Stimulated activated CD4-positive, alpha-beta T cell treated with anti-CD3 and anti-CD28 coated beads, Interleukin-4, amount 100 ng/mL, for 1 hour (primary cell): Measurements from ENCODE around the gene SKI.
"Not testable (repeated sequence)": the region's sequence is repeated elsewhere in the genome, so short reads cannot be mapped to it uniquely, and the experiment has no call there.

Experiments
- DNase-seq: peaks from one replicate; pipeline ENCODE4 v3.0.0-alpha.2; 2020

The SKI gene

DNA sequence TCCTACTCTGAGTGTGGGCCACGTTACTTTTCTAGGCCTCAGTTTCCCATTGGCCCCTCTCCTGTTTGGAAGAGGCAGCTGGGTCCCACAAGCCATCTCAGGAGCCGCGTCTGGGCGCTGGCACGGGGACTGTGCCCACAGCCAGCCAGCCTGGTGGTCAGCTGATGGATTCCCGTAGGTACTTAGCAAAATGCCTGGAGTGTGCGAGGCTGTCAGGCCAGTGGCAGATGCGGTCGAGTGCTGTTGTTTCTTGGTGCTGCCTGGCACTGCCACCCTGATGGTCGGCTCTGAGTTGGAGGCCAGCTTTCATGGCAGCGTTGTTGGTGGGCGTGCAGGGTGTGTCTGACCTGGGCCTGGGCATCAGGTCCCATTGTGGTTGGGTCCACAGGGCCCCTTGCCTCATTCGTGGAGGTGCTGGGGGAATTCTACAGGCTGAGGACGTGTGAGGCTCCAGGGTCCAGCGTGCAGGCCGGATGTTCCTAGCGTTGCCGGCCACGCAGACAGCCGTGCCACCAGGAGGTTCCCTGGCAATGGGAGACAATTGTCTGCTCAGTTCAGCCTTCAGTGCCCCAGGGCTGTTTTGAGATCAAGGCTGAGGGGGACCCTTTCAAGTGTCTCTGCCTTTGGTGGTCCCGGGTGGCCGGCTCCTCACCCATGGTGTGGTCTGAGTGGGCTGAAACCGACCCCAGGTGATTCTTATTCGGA, 20.9 kb downstream of the SKI start:
- DNase-seq = no peak

DNA sequence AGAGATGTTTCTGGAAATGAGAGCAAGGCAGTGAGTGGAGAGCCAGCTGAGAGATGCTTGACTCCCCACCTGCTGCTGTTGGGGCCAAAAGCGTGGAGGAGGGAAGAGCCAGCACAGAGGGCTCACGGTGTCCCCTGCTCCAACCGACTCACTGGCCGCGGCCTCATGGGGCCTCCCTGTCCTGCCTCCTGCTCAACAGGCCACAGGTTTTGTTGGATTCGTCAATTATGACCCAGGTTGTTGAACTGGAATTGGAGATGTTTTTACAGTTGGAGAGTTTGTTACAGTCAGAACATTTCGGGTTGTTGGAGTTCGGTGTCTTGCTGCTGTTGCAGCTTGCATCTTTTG, 21.4 kb downstream of the SKI start:
- DNase-seq = no peak

DNA sequence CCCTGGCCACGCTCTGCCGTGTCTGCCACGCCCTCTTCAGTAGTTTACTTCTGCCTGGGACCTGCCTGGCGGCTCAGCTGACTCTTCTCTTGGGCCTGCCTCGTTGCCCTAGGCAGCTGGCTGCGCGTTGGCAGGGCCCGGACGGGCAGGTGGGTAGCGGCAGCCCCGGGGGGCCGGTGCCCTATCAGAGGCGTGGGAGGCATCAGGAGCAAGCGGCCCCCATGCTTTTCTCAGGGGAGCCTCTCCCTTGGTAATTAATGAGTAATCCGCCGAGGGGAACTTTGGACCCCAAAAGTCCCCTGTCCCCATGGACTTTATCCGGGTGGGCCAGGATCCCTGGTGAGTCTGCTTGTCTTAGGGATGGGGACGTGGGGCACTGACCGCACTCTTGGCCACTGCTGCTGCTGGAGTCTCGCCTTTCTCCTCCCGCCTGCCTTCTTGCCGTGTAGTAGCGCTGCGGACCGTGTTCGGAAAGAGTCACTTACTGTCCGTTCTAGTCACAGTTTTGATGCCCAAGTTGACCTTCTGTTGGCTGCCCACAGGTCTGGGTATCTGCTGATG, 22.7 kb downstream of the SKI start:
- no peak for DNase-seq

DNA sequence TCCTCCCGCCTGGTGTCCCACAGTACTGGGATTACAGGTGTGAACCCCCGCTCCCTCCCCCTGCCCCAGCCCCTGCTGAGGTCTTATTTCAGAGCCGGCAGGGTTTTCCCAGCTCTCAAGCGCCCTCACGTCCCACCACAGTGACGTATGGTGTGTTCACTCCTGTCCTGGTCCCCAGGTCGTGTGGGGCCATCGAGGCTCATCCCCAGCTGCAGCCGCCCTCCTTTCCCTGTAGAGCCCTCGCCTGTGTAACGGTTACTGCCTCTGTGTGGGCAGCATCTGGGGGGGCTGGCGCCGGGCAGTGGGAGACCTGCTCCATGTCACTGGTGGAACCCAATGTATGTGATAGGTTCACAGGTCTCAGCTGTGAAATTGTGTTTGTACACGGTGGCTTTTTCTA, 23.2 kb downstream of the SKI start:
- no peak for DNase-seq

DNA sequence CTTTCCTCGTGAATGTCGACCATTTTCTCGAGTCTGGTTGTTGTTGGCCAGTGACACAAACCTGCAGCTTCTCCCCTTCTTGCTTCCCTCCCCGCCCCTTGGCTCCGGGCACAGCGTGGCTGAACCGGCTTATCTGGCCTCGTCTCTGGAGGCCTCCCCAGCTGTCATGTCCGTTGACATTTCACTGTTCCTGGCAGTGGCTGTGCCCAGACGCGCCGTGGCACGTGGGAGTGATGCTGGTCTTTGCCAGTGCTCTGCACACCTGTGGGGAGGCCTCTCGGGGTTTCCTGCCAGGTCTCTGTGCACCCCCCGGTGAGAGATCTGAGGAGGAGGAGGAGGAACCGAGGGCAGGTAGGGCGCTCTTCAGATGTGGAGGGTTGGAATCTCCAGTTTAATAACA, 23.7 kb downstream of the SKI start:
- no peak for DNase-seq

DNA sequence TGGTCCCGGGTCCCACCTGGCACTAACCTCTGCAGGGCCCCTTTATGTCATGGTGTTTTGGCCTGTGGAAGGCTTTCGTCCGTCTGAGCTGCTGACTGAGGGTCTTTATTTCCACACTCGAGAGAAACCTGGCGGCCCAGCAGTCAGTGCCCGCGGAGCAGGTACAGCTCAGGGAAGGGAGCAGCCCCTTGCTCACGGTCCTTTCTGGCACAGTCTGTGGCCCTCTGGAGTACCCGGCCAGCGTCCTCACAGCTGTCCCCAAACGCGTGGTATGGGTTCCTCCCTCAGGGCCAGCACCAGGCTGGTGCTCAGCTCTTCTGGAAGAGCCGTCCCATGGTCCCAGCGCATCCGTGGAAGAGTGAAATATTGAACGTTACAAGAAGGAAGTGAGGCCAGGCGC, 24.3 kb downstream of the SKI start:
- DNase-seq = no peak

DNA sequence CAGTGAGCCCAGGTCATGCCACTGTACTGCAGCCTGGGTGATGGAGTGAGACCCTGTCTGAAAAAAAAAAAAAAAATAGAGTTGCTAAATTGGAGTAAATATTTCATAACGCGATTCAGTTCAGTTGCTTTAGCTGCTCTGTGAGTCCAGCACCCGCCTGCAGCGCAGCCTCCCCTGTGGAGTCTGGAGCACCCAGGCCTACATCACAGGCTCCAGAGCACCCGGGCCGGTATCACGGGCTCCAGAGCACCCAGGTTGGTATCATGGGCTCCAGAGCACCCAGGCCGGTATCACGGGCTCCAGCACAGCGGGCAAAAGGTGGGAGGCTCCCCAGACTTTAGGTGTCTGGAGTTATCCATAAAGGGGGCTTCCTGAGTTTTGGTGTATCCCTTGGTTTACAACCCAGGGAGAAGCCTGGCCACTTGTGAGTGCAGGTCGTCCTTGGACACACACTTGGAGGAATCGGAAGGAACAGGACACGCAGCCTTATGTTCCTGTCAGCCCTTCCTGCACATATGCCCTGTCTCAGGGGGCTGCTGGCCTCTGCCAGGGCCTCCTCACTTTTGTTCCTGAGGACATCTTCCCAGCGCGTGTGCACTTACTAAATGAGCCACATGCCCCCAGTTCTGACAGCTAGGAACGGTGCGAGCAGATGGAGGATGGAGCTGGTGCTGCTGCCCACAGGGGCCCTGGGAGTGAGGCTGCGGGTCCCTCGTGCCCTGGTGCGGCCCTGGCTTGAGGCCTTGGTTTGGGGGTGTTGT, 25.1 kb downstream of the SKI start:
- DNase-seq = no peak

DNA sequence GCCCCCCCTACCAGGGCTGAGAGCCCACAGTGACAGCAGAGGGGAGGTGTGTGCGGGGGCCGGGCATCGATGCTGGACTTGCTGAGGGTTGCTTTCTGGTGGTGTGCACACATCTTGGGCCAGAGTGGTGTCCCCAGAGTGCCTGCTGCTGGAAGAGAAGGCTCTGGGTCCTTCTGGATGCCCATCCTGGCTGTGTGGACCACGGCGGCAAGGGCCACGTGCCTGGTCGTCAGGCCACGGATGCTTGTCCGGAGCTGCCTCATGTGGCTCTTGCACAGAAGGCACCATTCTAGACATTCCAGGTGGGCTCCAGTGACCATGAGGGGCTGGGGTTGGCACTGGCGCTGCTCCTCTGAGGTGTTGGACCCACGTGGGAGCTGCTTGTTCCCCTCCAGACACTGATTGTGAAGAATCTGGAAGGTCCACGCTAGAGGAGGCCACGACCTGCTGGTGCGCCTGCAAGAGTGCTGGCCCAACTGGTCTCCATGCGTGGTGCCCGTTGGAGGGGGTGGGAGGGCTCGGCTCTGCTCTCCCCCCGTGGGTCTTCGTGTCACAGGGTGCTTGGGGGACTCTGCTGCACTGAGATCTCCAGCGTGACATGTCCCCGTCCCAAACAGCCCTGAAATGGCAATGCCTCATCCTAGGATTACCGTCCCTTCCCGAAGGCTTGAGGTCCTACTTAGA, 25.8 kb downstream of the SKI start:
- DNase-seq = no peak

DNA sequence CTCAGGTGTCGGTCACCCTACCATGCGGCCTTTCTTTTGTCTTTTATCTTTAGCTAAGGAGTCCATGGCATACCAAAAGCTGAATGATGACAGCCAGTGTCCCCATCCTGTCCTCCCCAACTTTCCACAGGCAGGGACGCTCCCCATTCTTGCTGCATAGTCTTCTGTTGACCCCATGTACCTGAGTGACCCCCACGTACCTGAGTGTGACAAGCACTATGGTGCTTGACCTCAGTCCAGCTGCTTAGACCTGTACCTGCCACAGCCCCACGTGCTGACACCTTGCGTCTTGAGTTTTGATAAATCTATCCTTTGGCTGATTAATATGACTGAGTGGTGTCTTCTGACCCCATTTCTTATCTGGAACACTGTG, 26.9 kb downstream of the SKI start:
- DNase-seq = no peak

DNA sequence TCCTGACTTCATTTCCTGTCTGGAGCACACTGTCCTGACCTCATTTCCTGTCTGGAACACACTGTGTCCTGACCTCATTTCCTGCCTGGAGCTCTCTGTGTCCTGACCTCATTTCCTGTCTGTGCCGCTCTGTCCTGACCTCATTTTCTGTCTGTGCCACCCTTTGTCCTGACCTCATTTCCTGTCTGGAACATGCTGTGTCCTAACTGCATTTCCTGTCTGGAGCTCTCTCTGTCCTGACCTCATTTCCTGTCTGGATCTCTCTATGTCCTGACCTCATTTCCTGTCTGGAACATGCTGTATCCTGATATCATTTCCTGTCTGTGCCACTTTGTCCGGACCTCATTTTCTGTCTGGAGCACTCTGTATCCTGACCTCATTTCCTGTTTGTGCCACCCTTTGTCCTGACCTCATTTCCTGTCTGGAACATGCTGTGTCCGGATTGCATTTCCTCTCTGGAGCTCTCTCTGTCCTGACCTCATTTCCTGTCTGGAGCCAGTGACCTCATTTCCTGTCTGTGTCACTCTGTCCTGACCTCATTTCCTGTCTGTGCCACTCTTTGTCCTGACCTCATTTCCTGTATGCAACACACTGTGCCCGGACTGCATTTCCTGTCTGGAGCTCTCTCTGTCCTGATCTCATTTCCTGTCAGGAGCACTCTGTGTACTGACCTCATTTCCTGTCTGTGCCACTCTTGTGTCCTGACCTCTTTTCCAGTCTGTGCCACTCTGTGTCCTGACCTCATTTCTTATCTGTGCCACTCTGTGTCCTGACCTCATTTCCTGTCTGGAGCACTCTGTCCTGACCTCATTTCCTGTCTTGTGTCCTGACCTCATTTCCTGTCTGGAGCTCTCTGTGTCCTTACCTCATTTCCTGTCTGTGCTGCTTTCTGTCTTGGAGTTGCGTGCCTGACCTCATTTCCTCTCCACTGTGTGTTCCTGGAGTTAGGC, 27.6 kb downstream of the SKI start:
- DNase-seq = peak; percentile 49

DNA sequence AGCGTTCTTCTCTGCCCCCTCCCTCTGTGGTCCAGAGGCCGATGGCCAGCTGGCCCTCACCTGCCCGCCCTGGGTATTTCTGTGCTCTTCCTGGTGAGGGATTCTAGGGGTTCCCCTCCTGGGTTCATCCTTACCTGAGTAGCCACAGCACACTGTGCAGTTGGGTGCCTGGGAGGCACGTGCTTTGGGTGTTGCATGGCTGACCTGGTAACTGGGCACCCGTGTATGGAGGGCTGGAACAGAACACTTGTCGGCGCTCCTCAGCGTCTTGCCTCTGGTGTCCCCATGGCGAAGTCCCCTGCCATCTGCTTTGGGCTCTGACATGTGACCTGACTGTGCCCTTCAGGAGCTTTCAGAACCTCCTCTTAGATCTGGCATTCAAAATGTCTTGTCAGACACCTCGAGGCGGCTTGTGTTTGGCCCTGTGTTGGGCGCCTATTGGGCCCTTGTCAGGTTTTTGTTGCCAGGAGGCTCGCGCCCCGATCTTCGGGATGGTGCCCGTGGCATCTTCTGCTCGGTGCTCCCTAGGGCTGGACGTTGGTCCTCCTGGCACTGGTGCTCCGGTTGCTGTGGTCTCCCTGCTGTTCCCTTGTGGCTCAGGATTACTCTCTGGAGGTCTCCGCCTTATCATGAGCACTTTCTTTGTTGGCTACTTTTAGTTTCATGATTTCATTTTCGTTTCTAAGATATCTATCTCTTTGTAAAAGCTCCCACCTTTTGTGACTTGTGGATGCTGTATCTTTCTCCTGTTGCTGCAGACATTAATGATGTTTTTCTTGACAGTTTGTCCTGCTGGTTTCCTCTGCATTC, 28.5 kb downstream of the SKI start:
- no peak for DNase-seq

DNA sequence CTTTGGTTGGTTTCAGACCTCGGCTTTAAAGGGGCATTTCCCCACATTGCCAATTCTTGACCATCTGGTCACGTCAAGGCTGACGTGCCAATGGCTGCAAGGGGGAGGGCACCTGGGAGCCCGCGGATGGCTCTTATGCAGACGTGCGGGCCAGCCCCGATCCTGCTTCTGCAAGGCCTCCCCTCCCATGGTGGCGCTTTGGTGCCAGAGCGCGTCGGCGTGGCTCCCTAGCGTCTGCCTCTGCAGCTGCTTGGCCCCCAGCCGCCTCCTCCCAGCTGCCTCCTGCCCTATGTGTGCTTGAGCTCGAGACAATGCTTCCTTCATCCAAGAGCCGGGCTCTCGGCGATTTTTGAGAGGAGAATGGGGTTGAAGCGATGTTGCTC, 29.1 kb downstream of the SKI start:
- DNase-seq = no peak

DNA sequence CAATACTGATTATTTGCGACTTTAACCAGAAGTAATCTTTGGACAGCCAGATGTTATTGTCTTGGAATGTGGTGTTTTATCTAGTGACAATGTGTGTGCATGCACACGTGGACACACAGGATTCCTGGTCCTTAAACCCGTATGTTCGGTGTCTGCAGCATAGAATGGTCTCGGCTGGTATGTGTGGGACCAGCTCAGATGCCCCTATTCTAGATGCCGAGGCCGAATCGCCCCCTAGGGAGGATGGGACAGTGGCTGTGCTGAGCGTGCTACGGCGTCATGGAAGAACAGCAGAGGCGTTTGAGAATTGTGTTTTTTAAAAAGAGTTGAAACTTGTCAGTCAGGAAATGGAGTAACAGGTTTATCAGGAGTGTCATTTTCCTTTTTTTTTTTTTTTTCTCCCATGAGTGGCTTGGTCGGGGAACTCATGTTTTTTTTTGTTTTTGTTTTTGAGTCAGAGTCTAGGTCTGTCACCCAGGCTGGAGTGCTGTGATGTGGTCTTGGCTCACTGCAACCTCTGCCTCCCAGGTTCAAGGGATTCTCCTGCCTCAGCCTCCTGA, 30.1 kb downstream of the SKI start:
- DNase-seq = no peak

DNA sequence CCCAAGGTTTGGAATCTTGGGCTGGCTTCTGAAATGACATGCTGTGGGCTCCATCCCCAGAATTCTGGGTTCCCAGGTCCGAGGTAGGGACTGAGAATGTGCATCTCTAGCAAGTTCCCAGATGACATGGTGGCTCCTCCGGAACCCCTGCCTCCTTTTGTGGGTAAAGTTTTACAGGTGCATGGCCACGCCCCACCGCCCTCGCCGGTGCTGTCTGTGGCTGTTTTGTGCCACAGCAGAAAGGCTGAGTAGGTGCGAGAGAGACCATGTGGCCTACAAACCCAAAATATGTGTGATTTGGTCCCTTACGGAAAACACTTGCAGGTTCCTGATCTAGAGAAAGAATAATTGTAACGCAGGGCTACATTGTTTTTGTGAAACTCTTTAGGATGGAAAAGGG, 30.9 kb downstream of the SKI start:
- DNase-seq = peak; percentile 65

DNA sequence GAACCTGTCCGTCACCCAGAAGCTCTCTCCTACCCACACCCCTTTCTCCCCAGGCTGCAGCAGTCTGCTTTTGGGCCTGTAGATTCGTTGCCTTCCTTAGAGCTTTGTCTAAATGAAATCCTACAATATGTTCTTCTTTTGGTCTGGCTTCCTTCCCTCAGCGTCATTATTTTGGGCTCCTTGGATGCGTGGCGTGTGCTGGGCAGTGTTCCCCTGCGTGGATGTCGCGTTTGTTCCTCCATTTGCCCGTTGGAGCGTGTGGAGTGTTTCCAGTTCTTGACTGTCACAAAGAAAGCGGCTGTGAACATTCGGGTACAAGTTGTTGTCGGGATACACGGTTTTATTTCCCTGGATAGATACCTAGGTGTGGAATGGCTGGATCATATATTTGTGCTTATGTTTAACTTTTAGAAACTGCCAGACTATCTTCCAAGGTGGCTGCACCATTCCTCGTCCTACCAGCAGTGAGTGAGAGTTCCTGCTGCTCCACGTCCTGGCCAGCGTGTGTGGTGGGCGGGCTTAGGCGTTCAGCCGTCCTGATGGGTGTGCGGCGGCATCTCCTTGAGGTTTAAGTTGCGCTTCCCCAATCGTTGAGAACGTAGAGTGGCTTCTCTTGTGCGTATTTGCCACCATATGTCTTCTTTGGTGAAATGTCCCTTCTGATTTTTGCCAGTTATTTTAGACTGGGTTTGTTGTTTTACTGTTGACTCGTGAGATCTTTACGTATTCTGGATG, 31.7 kb downstream of the SKI start:
- no peak for DNase-seq

DNA sequence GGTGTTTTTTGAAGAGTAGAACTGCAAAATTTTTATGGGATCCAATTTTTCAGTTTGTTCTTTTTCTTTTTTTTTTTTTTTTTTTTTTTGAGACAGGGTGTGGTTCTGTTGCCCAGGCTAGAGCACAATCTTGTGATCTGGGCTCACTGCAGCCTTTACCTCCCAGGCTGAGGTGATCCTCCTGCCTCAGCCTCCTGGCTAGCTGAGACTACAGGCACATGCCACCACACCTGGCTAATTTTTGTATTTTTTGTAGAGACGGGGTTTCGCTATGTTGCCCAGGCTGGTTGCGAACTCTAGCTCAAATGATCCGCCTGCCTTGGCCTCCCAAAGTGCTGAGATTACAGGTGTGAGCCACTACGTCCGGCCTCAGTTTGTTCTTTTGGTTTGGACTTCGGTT, 32.4 kb downstream of the SKI start:
- DNase-seq = not testable (repeated sequence)

DNA sequence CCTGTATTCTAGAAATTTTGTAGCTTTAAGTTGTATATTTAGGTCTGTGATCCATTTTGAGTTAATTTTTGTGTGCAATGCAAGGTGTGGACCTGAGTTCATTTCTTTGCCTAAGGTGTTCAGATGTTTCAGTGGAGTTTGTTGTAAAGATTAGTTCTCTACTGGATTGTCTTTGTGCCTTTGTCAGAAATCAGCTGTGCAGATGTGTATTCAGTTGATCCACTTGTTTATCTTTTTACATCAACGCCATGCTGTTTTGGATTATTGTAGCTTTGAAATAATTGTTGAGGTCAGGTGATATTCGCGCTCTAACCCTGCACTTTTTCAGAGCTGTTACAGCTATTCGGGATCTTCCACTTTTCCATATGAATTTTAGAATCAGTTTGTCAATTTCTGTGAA, 32.8 kb downstream of the SKI start:
- no peak for DNase-seq

DNA sequence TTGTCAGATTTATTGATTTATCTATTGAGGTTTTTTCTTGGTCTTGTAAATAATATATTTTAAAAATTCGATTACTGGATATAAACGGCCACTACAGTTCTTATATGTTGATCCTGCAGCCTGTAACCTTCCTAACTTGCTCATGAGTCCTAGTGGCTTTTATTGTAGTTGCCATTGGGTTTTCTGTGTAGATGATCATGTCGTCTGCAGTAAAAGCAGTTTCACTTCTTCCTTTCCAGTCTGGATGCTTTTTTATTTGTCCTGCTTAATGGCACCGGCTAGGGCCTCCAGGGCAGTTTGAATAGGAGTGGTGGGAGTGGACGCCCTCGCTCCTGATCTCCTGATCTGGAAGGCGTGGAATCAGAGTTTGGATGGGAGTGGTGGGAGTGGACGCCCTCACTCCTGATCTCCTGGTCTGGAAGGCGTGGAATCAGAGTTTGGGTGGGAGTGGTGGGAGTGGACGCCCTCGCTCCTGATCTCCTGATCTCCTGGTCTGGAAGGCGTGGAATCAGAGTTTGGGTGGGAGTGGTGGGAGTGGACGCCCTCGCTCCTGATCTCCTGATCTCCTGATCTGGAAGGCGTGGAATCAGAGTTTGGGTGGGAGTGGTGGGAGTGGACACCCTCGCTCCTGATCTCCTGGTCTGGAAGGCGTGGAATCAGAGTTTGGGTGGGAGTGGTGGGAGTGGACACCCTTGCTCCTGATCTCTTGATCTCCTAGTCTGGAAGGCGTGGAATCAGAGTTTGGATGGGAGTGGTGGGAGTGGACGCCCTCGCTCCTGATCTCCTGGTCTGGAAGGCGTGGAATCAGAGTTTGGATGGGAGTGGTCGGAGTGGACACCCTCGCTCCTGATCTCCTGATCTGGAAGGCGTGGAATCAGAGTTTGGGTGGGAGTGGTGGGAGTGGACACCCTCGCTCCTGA, 33.6 kb downstream of the SKI start:
- not testable (repeated sequence) for DNase-seq

DNA sequence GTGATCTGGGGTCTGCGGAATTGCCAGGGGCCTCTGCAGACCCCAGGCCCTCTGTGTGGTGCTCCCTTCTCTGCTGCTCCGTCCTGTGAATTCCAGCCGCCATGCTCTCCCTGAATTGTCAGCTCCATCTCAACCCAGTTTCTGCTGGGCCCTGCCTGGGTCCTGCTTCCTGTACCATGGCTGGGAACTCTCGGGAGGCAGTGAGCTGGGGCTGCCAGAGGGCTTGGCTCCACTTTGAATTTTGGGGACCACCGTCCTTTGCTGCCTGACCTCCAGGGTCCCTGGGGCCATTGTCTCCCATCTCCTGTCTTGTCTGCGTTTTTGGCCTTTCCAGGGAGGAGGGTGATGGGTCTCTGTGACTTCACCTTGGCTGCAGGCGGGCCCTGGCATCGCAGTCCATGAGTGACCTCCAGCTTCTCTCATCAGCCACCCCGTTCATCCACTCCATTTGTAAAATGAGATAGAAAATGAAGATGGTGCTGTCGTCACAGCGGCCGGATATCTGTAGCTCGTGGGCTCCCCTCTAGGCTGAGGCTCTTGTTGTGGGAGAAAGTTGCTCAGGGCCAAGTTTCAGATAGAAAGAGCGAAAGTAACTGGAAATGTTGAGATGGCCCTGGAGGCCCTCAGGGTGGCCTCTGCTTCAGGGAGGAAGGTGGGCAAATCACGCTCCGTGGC, 38.3 kb downstream of the SKI start:
- no peak for DNase-seq
